Common myeloid progenitor, CD34-positive (primary cell): ENCODE results near the gene SEMA6C.

Experiments used
- CTCF ChIA-PET: fragments of 350-600 bp; sonication (Branson Sonifier 250); formaldehyde crosslinking; loops from one replicate; lab custom pipeline; 2021; ENCODE audit warnings: antibody characterized with exemption; lab: Charles Lee
- POLR2A ChIA-PET: fragments of 350-600 bp; sonication (Branson Sonifier 250); formaldehyde crosslinking; loops from one replicate; lab custom pipeline; 2021; ENCODE audit warnings: antibody characterized with exemption; lab: Charles Lee
- DNase-seq, 3 donors: peaks; one replicate each; pipeline versions ENCODE4 v3.0.0 to v3.0.0-alpha.2; 2013
- H3K27ac ChIP-seq, 2 experiments: 1 replicate in 1 of 2; 2 replicates in 1 of 2; pipeline ENCODE4 v1.7.0; 2013; ENCODE audit warnings: inconsistent platforms in 2 of 2, low read length in 2 of 2, mild to moderate bottlenecking in 2 of 2, low read depth in 1 of 2, moderate library complexity in 1 of 2; ENCODE audit not compliant: severe bottlenecking in 2 of 2, insufficient read depth in 1 of 2, poor library complexity in 1 of 2
- H3K27me3 ChIP-seq, 5 experiments: replicated peaks in 2 of 5; 1 replicate in 3 of 5; 2 replicates in 2 of 5; pipeline versions ENCODE4 v1.6.1 to v1.7.0; 2013; ENCODE audit warnings: low read length in 4 of 5, mild to moderate bottlenecking in 2 of 5, moderate library complexity in 2 of 5, inconsistent platforms in 1 of 5; ENCODE audit not compliant: insufficient read depth in 5 of 5, control insufficient read depth in 4 of 5
- H3K36me3 ChIP-seq, 4 experiments: 1 replicate in 2 of 4; 2 replicates in 2 of 4; pipeline versions ENCODE4 v1.6.1 to v1.7.0; 2013; ENCODE audit warnings: low read length in 3 of 4, control low read depth in 1 of 4, mild to moderate bottlenecking in 1 of 4; ENCODE audit not compliant: control insufficient read depth in 4 of 4, insufficient read depth in 4 of 4
- H3K4me1 ChIP-seq, 4 experiments: 1 replicate in 3 of 4; 2 replicates in 1 of 4; pipeline versions ENCODE4 v1.6.1 to v1.7.1; 2013; ENCODE audit warnings: low read length in 3 of 4, mild to moderate bottlenecking in 3 of 4, control low read depth in 1 of 4, inconsistent platforms in 1 of 4, moderate library complexity in 1 of 4; ENCODE audit not compliant: control insufficient read depth in 4 of 4, insufficient read depth in 4 of 4; ENCODE audit errors: control extremely low read depth in 1 of 4
- H3K4me3 ChIP-seq, 7 experiments: 1 replicate in 4 of 7; 2 replicates in 3 of 7; pipeline versions ENCODE4 v1.5.1 to v1.7.0; 2013; ENCODE audit warnings: mild to moderate bottlenecking in 7 of 7, low read length in 6 of 7, moderate library complexity in 6 of 7, inconsistent platforms in 2 of 7, low read depth in 2 of 7, control low read depth in 1 of 7; ENCODE audit not compliant: insufficient read depth in 4 of 7, control insufficient read depth in 1 of 7; ENCODE audit errors: extremely low read depth in 1 of 7
- H3K9me3 ChIP-seq, 5 experiments: 1 replicate in 4 of 5; 2 replicates in 1 of 5; pipeline versions ENCODE4 v1.6.1 to v1.7.1; 2013; ENCODE audit warnings: low read length in 4 of 5, mild to moderate bottlenecking in 2 of 5, inconsistent platforms in 1 of 5, low read depth in 1 of 5, moderate library complexity in 1 of 5; ENCODE audit not compliant: control insufficient read depth in 4 of 5, insufficient read depth in 2 of 5; ENCODE audit errors: control extremely low read depth in 1 of 5
- WGBS: methylation state at CpG from one replicate; pipeline ENCODE4 v1.1.5; 2013; ENCODE audit not compliant: insufficient coverage; 5-methylcytosine and 5-hydroxymethylcytosine counted together

Gene SEMA6C

DNA sequence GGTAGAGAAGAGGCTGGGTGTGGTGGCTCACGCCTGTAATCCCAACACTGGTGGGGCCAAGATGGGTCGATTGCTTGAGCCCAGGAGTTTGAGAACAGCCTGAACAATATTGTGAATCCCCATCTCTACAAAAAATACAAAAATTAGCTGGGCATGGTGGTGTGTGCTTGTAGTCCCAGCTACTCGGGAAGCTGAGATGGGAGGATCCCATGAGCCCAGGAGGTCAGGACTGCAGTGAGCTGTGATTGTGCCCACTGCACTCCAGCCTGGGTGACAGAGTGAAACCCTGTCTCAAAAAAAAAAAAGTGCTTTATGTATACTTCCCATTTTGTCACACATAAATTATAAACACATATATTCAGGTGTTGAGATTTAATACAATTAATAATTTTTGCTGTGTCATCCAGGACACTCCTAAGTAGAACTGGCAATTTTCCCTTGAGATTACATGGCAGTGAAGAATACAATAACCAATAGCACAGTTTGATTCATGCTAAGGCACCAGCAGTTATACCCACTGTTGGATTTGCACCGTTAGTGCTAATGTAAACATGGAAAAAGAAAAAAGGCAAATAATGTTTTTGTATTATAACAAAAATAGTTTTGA lies 60.4 kb downstream of the SEMA6C start:
- ChIA-PET CTCF (interaction anchor here (0.7 to 1.6 kb wide), 5 partner anchors 11 to 71 kb away, joined by 3 to 6 read pairs (median 3); partner anchors contain the start of gene TNFAIP8L2), POLR2A (no interaction called here)
- Histone ChIP-seq H3K9me3 (no peaks in the 10 kb centered on the region), H3K27ac (no peak overlapping the region), H3K36me3 (no peaks in the 10 kb centered on the region), H3K27me3 (no peaks in the 10 kb centered on the region), H3K4me3 (no peak overlapping the region), H3K4me1 (peaks cover 0 to 7% (median 3%) of the 10 kb centered on the region in 4 experiments)
- DNase-seq, result no peak
- WGBS, result no CpG with 5 or more reads among the region's 4 CpGs
